ENCODE measurements around the gene METAP1D. TPM values are rescaled to one million over a fixed set of nuclear protein-coding genes. Genes with fewer than 3 reads are reported as not detected.

Gene METAP1D
- total RNA-seq: 4.5 and 4.6 TPM in 2 replicates

GRCh38 chr2:171999604-172000469 is at the start of gene METAP1D:
Gene METAP1D, plus strand, starts transcription at chr2:171999953. Its CDS starts 17 bp downstream, at chr2:171999970.

DNA sequence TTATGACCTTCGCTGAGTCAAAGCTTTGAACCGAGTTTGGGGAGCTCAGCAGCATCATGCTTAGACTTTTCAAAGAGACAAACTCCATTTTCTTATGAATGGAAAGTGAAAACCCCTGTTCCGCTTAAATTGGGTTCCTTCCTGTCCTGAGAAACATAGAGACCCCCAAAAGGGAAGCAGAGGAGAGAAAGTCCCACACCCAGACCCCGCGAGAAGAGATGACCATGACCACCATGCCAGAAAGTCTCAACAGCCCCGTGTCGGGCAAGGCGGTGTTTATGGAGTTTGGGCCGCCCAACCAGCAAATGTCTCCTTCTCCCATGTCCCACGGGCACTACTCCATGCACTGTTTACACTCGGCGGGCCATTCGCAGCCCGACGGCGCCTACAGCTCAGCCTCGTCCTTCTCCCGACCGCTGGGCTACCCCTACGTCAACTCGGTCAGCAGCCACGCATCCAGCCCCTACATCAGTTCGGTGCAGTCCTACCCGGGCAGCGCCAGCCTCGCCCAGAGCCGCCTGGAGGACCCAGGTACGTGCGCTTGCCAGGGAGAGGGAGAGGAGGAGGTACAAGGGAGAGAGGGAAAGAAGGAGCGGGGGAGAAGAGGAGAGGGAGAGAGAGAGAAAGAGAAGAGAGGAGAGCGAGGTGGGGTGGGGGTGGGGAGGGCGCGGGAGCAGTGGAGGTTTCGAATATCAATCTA is 85.9 kb downstream of the METAP1D start, which contains the start of gene DLX1:
DLX1 (plus strand) TSS at position 48 of the 700 bp plus-strand sequence; CDS start at position 219, 171 bp downstream.

GRCh38 chr2:172102391-172103359 is 102.9 kb downstream of the METAP1D start, which contains the start of gene DLX2:
Gene DLX2, minus strand, starts transcription at chr2:172102900. Its CDS starts 362 bp downstream, at chr2:172102538.

Other genes with a start within 250 kb of the METAP1D start
- 16.5 TPM in 2 replicates for gene SLC25A12, start 105.7 kb upstream of the METAP1D start, total RNA-seq
- 18.6 and 22.1 TPM in 2 replicates for gene HAT1, start 77.5 kb upstream of the METAP1D start, total RNA-seq
- gene DLX1, start 85.6 kb downstream of the METAP1D start, total RNA-seq: not detected in 2 replicates
- not detected in 2 replicates for gene DLX2, start 102.9 kb downstream of the METAP1D start, total RNA-seq